DMS153 treated with DMSO at 0.1 percent for 48 hours (cell line): ENCODE results near the gene AQP1.

Source experiments
- DNase-seq: peaks from one replicate; lab custom pipeline; 2025; ENCODE audit not compliant: unreplicated experiment; lab: John Stamatoyannopoulos, UW

AQP1 gene

DNA sequence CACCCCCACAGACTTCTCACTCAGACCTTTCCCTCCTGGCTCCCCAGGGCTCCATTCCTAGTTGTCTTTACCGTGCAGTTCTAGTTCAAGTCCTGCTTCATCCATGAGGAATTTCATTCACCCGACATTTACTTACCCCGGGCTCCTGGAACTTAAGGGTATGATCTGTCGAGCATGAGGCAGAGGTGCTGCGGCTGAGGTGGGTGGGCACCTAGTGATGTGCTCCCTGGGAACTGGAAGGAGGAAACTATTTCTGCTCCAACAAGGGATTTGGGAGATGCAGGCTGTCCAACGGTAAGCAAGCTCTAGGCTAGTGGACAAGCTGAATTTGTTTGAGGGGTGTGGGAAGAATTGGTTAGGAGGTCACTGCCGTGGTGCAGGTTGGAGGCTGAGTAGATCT, 30.2 kb upstream of the AQP1 start:
- no peak for DNase-seq

DNA sequence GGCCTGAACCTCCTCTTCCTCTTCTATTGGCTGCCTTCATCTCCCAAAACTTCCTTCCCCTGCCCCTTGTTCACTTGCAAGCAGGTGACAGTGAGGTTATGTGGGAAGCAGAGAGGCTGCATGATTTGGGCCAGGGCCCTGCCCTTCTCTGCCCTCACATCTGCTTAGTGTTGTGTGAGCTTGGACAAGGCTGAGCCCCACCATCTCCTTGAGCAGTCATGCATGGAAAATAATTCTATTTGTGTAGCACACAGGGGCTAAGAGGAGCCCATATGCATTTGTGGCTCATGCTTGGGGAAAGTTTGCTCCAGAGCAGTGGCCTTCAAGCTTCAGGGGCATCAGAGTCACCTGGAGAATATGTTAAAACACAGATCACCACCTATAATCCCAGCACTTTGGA, 26.8 kb upstream of the AQP1 start:
- no peak for DNase-seq

DNA sequence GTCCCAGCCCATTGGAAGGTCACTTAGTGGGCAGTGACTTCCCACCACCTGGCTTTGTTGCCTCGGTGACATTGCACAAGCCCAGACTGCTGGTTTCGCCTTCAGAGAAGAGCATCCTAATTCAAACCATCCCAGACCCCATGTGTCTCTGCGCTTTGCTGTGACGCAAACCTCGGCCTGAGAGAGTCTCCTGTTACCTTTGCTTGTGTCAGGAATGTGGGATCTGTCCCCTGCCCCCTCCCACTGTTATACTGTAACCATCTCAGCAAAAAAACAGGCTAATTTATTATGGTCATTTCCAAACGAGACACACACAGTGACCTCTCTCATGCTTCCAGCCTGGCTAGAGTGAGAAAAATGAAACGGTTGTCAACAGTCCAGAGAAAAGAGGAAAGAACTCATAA, 25.0 kb upstream of the AQP1 start:
- DNase-seq, result no peak

DNA sequence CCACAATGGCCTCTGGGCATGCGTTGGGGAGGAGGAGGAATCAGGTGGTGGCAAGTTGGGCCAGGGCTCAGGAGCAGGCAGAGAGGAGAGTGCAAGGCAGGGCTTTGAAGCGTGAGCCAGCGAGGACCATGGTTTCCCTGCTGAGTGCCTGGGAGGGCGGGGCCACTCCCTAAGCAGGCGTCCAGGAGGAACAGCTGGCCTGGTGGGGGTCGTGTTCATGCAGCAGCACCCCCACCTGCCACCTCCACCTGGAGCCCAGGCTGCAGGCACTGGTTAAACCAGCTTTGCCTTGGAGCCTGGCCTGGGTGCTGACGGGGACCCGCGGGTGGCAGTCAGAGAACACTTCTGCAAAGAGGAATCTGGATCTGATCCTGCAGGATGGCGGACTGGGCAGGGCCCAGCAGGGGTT, 24.2 kb upstream of the AQP1 start:
- DNase-seq, result no peak

DNA sequence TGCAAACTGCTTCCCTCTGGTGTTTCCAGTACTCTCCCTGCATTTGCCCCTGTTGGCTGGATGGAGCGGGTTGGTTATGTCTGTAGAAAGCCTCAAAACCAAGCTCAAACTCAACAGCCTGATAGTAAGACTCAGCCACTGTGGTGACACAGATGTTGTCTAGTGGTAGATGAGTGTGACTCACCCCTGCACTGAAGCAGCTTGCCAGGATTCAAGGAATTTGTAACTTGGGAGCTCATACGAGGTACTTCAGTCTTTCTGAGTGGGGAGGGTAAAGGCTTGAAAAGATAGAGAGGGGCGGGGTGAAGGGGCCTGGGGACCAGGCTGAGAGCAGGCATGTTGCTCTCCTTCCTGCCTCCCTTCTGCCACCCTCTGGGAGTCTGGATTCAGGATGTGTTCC, 22.9 kb upstream of the AQP1 start:
- DNase-seq, result no peak

DNA sequence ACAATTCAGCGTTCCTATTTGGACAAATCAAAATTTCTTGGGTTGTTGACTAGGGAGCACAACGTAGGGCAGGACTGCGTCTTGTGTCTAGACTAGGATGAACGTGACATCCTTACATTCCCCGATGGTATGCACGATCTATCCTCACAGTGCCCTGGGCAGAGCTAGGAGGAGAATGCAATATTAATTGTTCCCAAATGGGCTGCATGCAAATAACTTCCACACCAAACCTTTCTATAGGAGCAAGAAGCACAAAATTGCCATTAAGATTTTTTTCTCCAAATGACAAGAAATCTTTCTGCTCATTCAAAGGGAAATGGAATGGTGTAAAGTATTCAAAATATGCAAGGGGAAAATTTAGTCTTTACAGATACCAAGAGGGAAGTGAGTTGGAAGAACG, 21.4 kb upstream of the AQP1 start:
- DNase-seq, result no peak

DNA sequence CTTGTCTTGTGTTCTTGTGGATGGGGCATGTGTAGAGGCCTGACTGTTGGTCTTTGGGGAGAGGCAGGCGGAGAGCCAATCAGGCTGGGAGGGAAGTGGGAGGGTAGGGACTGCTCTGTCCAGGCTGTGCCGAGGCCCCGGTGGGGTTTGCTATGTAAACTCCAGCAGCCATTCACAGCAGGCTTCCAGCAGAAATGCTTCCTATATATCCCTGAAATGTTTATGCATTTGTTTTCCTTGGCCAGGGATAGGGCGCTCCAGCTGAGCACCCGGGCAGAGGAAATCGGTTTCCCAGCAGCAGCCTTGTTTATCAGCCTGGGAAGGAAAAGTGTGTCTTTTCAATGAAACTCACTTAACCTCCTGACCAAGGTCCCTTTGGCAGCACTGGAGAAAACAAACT, 18.3 kb upstream of the AQP1 start:
- DNase-seq, result no peak

DNA sequence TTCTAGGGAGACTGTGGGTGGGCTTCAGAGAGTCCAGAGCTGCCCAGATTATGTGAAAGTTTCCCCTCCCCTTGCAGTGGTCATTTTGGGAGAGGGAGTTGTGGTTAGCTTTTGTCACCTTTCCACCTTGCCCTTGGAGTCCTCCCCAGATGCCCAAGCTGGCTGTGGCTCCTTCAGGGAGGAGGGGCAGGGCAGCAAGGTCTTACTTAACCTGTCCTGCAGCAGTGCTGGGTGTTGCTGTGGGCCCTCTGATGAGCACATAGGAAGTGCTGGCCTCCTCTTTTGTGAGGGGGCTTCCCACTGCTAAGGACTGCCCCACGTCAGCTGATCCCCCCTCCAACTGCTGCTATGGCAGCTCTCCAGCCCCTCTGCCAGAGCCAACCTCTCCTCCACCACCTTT, 17.6 kb upstream of the AQP1 start:
- no peak for DNase-seq

DNA sequence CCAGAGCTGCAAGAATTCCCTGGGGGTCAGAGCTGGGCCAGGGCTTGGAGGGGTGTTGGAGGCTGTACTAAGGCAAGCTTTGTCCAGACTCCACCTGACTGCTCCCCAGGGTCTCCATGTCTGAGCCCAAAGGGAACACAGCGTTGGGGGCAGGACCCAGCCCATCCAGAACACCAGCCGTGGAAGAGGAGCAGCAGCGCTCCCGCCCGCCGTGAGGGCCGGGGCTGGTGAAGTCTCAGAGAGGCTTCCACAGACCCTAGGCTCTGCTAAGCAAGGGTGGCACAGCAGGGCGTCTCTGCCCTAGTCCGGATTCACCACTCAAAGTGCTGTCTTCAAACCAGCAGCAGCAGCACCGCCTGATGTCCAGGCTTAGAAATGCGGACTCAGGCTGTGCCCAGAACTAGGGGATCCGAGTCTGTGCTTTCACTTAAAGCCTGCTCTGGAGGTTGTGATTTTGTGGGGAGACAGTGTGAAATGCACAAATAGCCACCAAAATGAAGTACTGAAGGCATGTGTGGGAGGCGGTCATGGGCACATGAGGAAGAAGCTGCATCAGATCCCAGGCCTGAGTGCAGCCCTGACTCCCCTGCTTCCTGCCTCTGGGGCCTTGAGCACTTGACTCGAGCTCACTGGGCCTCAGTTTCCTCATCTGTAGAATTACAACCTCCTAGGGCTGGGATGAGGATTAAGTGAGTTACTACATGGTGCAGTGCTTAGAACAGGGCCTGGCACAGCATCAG, 16.6 kb upstream of the AQP1 start:
- DNase-seq, result no peak

DNA sequence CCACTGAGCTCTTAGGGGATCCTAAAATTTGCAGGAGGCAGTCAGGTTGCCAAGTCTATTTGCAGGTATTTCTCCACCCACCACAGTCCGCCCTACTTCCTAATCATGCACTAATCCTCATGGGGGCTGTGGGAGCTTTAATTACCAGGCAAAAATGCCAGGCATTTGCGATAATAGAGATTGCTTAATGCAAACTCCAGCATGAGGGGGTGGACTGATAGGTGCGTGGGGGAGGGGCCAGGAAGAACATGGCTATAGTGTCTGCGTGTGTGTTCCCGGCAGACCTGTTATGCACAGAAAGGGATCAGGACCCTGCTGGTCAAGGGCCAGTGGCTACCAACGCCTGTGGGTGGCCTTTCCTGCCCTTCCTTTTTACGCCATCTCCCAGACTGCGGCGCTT, 15.6 kb upstream of the AQP1 start:
- no peak for DNase-seq

DNA sequence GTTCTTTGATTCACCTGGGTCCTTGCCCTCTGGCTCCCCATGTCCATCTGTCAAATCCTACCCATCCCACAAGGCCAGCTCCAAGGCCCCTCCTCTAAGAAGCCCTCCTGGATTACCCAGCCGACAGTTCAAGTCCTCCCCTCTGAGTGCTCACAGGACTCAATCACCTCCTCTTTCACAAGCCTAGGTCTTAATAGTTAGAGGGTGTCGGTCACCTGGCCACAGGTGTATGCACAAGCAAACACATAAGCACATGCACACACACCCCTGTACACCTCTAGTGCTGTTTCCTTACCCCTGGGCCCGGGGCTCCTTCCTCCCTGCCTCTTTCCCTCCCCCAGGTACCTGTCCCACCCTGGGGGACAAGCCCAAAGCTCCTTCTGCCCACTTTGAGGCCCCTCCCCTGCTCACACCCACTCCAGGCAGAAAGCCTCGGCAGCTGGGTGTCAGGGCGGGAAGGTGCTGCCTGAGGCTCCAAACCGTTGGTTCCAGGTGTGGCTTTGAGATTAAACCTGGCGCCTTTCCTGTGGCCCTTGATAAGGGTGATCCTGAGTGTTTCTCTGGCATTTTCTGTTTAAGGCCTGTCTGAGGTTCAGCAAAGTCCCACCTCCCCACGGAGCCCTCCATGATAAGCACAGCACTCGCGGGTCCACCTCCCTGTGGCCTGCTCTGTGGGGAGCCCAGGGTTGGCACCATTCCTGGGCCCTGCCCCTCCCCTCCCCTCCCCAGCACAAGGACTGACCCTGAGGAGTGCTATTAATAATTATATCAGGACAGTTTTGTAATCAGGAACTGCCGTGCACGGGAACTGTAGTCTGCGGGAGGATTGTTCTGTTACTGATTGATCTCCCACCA, 14.6 kb upstream of the AQP1 start:
- DNase-seq, result no peak

DNA sequence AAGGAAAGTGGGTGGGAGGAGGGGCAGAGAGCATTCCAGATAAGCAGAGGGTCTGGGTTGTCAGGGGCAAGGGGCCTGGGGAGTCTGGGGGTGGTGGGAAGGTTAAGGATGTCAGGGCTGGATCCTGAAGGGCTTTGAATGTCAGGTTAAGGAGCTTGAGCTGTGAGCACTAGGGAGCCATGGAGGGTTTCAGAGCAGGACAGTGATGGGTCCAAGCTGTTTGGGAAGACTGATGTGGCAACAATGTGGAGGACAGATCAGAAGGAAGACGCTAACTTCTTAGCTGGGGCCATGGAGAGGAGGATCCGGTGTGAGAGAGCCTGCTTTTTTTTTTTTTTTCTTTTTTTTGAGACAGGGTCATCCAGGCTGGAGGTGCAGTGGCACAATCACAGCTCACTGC, 13.9 kb upstream of the AQP1 start:
- no peak for DNase-seq

DNA sequence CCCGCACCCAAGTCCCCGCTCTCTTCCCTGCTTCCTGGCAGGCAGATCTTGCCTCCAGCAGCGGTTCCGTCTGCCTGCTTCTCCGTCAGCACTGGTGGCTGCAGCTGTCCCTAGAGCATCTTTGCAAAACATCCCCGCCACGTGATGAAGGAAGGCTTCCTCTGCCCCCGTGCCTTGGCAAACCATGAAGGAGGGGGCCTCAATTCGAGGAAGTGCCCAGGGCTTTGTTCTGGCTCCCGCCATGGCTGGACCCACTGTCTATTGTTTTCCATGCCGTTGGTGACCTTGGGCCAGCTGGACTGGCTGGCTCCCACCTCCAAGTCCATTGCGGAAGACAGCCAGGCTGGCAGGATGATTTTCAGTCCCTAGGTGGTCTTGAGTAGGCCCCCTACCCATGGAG, 13.2 kb upstream of the AQP1 start:
- no peak for DNase-seq

DNA sequence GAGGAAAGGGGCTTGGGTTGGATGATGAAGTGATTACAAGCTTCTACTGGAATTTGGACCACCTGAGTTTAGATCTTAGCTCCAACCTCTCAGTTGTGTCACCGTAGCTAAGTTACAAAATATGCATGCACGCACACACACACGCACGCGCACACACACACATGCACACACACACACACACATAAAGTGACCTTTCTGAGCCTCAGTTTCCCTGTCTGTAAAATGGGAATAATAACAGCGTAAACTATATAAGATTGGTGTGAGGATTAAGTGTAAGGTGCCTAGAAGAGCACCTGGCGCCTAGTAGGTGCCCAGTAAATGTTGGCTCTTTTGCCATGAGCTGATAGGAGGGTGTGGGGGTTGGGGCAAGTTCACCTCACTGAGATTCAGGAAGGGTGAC, 12.6 kb upstream of the AQP1 start:
- DNase-seq, result no peak

DNA sequence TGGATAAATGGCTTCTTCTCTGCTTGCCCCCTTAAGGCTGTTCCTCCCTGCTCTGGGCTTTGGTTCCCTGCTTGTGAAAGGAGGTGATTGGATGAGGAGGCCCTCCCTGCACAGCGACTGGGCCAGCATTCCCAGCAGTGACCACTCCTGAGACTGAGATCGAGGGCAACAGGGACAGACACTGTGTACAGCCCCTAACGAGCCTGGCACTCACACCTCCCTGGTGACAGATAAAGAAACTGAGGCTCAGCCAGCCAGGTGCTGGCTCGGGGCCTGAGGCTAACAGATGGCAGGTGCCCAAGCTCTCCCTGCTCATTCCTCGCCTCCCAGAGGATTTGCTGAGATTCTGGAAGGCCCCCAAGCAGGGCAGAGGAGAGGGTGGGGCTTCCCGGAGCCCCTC, 12.0 kb upstream of the AQP1 start:
- DNase-seq, result no peak

DNA sequence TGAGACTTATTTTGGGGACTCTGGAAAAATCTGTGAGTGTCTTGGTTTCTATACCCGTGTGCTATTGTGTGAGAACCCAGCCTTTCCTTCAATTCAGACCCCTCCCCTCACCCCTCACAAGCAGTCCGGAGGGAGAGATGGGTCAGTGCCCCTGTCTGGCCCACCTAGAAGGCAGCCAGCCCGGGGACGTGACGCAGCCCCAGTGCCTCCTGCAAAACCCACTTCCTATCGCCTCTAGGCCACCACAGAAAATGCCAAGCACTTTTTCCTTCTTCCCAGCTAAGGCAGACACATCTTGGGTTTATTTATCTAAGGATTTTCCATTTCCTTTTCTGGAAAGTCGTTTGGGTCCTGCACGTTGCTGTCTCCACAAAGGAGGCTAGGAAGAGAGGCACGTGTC, 11.6 kb upstream of the AQP1 start:
- no peak for DNase-seq

DNA sequence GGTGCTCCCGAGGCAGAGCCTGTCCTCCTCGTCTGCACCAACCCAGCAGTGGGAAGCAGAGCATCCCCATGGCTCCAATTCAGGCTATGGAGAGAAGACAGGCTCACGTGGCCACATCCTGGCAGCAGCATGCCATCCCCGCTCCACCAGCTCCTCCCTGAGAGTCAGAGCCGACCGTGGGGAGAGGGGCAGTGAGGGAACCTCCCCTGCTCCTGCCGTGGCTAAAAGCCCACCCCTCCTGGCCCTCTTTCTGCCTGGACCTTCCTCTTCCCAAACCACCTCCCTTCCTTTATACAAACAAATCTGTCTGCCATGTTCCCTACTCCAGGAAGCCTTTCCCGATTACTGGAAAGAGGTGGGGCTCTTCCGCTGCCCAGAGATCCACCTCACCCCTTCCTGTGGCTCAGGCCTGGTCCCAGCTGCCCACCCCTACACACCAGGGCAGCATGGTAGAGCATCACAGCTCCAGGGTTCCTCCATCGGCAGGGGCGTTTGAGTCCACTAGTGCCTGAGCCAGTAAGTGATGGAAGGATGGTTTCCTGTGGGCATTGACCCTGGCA, 10.8 kb upstream of the AQP1 start:
- DNase-seq, result no peak

DNA sequence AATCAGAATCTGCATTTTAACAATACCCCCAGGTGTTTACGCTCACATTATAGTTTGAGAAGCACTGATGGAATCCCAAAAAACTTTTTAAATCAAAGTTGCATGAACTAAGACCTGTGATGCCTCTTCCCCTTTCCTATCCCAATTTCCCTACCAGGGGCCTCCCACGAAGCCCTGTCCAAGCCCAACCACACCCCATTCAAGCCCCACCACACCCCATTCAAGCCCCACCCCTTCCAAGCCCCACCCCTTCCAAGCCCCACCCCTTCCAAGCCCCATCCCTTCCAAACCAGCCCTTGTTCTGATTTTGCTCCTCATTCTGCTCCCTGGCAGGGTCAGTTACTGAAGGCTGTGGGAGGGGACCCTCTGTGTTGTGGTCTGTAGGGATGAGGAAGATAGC, 9.8 kb upstream of the AQP1 start:
- no peak for DNase-seq

DNA sequence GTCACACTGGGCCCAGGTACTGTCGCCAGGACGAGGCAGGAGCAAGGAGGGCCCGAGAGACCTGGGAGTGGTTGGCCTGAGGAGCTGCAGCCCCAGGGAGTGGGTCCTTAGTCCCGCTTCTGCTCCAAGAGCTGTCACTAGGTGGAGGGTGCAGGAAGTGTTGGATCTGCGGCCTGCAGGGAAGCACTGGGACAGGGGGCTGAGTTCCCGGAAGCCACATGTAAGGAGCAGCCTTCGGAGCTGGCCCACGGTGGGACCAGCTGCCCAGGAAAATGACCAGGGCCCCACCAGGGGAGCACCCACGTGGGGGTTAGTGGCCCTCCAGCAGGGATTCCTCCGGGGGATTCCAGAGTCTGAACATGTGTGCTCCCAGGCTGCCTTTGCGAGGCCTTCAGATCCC, 9.2 kb upstream of the AQP1 start:
- no peak for DNase-seq

DNA sequence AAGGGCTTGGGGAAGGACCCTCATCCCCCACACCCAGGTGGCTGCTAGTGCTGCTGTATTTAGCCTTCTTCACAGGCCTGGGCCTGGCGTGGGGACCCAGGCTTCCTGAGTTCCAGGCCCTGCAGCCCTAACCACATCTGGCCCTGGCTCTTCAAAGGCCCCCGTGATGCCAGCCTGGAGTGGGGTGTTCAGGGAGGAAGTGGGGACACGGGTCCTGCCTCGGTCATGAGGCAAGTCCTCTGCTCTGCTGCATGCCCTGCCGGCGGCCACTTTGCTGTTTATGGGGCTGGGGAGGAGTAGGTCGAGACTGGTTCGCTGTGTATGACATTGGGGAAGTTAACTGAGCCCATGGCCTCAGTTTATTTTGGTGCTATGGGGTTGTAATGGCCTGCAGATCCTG, 8.5 kb upstream of the AQP1 start:
- no peak for DNase-seq

DNA sequence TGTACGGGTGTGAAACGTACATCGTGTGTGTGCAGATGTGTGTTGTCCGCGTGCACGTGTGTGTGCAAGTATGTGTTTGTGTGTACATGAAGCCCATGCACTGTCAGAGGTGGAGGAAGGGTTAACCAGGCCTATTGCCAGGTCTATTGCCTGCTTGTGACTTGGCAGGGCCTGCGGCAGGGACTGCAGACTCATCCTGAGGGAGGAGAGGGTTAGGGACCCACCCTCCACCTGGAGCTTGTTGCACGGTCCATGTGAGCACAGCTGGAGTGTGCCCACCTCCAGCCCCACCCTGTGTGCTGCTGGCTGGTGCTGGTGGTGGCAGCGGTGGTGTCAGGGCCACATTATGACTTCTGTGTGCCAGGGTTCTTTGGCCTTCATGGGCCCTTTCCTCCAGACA, 7.1 kb upstream of the AQP1 start:
- no peak for DNase-seq
